Type B pancreatic cell (in vitro differentiated cells): ENCODE data around the gene TUBB. TPM values are rescaled to one million over a fixed set of nuclear protein-coding genes. Genes with fewer than 3 reads are reported as not detected.

Source experiments
- DNase-seq: peaks from one replicate; pipeline ENCODE4 v3.0.0; 2021; ENCODE audit warnings: mixed read lengths; ENCODE audit not compliant: unreplicated experiment; ENCODE audit errors: extremely low spot score
- H3K27ac Mint-ChIP-seq: 2 replicates; pipeline ENCODE4 v1.8.0; 2021; ENCODE audit warnings: mild to moderate bottlenecking, mixed read lengths
- H3K27me3 Mint-ChIP-seq: 2 replicates; pipeline ENCODE4 v1.8.0; 2021; ENCODE audit warnings: mixed read lengths
- H3K36me3 Mint-ChIP-seq: 2 replicates; pipeline ENCODE4 v1.8.0; 2021; ENCODE audit warnings: mixed read lengths
- H3K4me1 Mint-ChIP-seq: one replicate; pipeline ENCODE4 v1.8.0; 2021; ENCODE audit warnings: mixed read lengths; ENCODE audit not compliant: unreplicated experiment
- H3K4me3 Mint-ChIP-seq: 2 replicates; pipeline ENCODE4 v1.8.0; 2021; ENCODE audit warnings: mild to moderate bottlenecking, mixed read lengths
- H3K9me3 Mint-ChIP-seq: 2 replicates; pipeline ENCODE4 v1.8.0; 2021; ENCODE audit warnings: mixed read lengths
- long read RNA-seq: library from polyadenylated mRNA; unstranded; transcript quantifications from one replicate; pipeline ENCODE4 v2.0.0, GENCODE V29; 2020
- total RNA-seq: library from RNA; stranded (reverse); gene quantifications from 2 replicates; pipeline ENCODE4 v1.2.1, GENCODE V29; 2021; ENCODE audit warnings: low replicate concordance
- TF ChIP-seq, protein P1 (sequence below): fragments of 200-600 bp; sonication (generic); conservative IDR thresholded peaks from 2 replicates; pipeline ENCODE4 v1.5.0; 2021; ENCODE audit warnings: antibody characterized with exemption, mild to moderate bottlenecking

TUBB gene
- 560 and 1,225 TPM in 2 replicates for total RNA-seq
- long read RNA-seq, transcript TUBB-206 (4 exons, 2,632 nt) = minor isoform, 8 of 4,660 reads
- long read RNA-seq, transcript TUBB-205 (4 exons, 2,670 nt) = major isoform, 4,542 of 4,660 reads
- long read RNA-seq, partial matches to known transcripts = 26 of 4,660 reads
- long read RNA-seq, other reads (novel, unspliced or antisense) = 84 of 4,660 reads

GRCh38 chr6:30719791-30720737 lies at the start of gene TUBB:
TSS of gene TUBB (plus strand) at chr6:30720352. CDS start at chr6:30720507, 155 bp downstream.
- peaks cover 4% of the 10 kb centered on the region for H3K9me3 Mint-ChIP-seq
- peaks cover 43% of the 10 kb centered on the region for H3K36me3 Mint-ChIP-seq
- peak within 1 kb of the TSS; percentile 92 for H3K4me3 Mint-ChIP-seq
- peaks cover 35% of the 10 kb centered on the region for H3K4me1 Mint-ChIP-seq
- DNase-seq = peak; percentile 97
- H3K27ac Mint-ChIP-seq = peak within 1 kb of the TSS; percentile 97
- TF ChIP-seq, protein P1, sequence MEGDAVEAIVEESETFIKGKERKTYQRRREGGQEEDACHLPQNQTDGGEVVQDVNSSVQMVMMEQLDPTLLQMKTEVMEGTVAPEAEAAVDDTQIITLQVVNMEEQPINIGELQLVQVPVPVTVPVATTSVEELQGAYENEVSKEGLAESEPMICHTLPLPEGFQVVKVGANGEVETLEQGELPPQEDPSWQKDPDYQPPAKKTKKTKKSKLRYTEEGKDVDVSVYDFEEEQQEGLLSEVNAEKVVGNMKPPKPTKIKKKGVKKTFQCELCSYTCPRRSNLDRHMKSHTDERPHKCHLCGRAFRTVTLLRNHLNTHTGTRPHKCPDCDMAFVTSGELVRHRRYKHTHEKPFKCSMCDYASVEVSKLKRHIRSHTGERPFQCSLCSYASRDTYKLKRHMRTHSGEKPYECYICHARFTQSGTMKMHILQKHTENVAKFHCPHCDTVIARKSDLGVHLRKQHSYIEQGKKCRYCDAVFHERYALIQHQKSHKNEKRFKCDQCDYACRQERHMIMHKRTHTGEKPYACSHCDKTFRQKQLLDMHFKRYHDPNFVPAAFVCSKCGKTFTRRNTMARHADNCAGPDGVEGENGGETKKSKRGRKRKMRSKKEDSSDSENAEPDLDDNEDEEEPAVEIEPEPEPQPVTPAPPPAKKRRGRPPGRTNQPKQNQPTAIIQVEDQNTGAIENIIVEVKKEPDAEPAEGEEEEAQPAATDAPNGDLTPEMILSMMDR = peak; percentile 46
- H3K27me3 Mint-ChIP-seq = peaks cover 11% of the 10 kb centered on the region

GRCh38 chr6:30670760-30671527 lies 49.2 kb upstream of the TUBB start:
- no peak overlapping the region for H3K27ac Mint-ChIP-seq
- peaks cover 8% of the 10 kb centered on the region for H3K36me3 Mint-ChIP-seq

DNA sequence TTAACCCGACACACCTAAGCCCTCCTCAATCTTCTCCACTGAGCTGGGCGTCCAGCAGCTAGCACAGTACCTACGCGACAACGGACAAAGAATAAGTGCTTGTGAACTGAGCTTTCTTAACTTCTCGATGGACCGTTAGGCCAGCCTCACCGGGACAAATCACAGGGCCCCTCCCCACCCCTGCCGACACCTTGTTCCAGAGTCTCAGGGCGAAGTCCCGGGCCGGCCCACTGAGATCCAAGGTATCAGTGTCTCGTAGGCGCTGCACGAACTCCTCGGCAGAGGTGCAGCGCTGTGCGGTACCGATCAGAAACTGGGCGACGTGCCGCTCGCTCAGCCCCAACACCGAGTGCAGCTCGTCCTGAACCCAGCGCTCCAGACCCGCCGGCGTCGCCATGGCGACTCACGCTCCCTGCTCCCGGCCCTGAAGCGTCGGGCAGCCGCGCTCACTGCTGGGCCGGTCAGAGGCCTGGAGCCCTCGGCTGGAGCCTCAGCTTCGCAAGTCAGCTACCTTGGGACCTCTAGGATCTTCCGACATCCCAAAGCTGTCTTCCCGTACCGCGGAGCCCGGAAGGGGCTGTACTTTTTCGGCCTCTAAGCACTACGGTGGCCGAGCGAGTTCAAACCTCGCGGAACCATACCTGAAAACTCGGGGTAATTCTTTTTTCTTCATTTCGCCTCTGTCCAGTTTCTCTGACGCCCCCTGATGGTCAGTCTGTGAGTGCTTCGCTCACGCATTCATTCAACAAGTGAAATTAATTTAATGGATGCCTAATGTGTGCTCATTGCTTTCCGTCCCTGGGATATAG lies 47.5 kb upstream of the TUBB start, which contains the start of gene DHX16:
TSS of gene DHX16 (minus strand) at position 562 of the 809 bp plus-strand sequence. CDS start at position 397, 165 bp downstream.
- H3K9me3 Mint-ChIP-seq = no peaks in the 10 kb centered on the region
- H3K4me3 Mint-ChIP-seq = peak within 1 kb of the TSS; percentile 86
- peaks cover 6% of the 10 kb centered on the region for H3K36me3 Mint-ChIP-seq
- peaks cover 8% of the 10 kb centered on the region for H3K4me1 Mint-ChIP-seq
- TF ChIP-seq, protein P1 = peak; percentile 92
- no peaks in the 10 kb centered on the region for H3K27me3 Mint-ChIP-seq
- peak; percentile 92 for DNase-seq
- H3K27ac Mint-ChIP-seq = peak within 1 kb of the TSS; percentile 84

More at GRCh38 chr6:30670760-30671527, 49.2 kb upstream of the TUBB start:
- Mint-ChIP-seq H3K9me3 (no peaks in the 10 kb centered on the region), H3K4me3 (peak overlapping the region; percentile 75), H3K27me3 (no peaks in the 10 kb centered on the region), H3K4me1 (peaks cover 8% of the 10 kb centered on the region)
- no peak for DNase-seq
- TF ChIP-seq, protein P1 = peak; percentile 57

DNA sequence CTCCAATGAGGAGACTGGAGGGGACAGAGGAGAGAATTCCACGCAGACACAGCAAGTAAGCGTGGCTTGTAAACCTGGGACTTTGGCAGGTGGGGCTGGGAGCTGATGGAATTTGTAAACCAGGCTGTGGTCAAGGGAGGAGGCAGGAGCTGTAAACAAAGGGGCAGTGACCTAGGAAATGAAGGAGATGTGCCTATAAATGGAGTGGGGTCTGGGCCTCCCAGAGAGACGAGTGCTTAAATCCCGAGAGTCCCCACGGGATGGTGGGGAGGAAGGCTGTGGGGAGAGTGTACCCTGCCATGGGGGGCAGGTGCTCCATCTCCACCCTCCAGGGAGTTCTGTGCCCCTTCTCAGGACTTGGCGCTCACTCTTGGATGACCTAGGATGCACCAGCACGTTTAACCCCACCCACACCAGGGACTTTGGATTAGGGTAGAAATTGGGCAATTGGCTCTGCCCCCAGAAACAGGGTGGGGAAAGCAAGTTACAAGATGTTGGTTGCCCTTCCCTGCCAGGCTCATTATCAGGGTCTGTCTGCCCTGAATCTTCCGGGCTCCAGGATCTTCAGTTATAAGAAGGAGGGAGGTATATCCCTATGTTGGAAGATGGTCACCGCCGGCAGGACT lies 43.4 kb upstream of the TUBB start:
- TF ChIP-seq, protein P1 = no peak
- H3K4me1 Mint-ChIP-seq = peaks cover 18% of the 10 kb centered on the region
- H3K4me3 Mint-ChIP-seq = no peak overlapping the region
- no peak for DNase-seq
- no peaks in the 10 kb centered on the region for H3K9me3 Mint-ChIP-seq
- H3K36me3 Mint-ChIP-seq = peaks cover 6% of the 10 kb centered on the region
- H3K27me3 Mint-ChIP-seq = no peaks in the 10 kb centered on the region
- no peak overlapping the region for H3K27ac Mint-ChIP-seq
